OCI-LY1 (cell line): ENCODE measurements around the gene COPS3.
"Not testable (repeated sequence)": the region's sequence is repeated elsewhere in the genome, so short reads cannot be mapped to it uniquely, and the experiment has no call there.

Experiments
- H2AFZ ChIP-seq: fragments of 200-600 bp; sonication (generic), shearing (Covaris generic); 2 replicates; pipeline ENCODE4 v1.6.0; 2014; ENCODE audit warnings: antibody characterized with exemption, mild to moderate bottlenecking, low read length
- H3F3A ChIP-seq: fragments of 200-600 bp; sonication (generic), shearing (Covaris generic); 2 replicates; pipeline ENCODE4 v1.6.0; 2014; ENCODE audit warnings: mild to moderate bottlenecking, antibody characterized with exemption, low read length, moderate library complexity; ENCODE audit not compliant: insufficient read depth
- H3K27ac ChIP-seq: fragments of 200-600 bp; sonication (generic); 2 replicates; pipeline ENCODE4 v1.5.1; 2014; ENCODE audit warnings: low read length, mixed run types, mild to moderate bottlenecking, low read depth; ENCODE audit not compliant: poor library complexity, severe bottlenecking
- H3K27me3 ChIP-seq: fragments of 200-600 bp; sonication (generic); 2 replicates; pipeline ENCODE4 v1.6.0; 2014; ENCODE audit warnings: antibody characterized with exemption, mild to moderate bottlenecking, low read length, moderate library complexity; ENCODE audit not compliant: insufficient read depth
- H3K36me3 ChIP-seq: fragments of 200-600 bp; sonication (generic); 2 replicates; pipeline ENCODE4 v1.6.1; 2014; ENCODE audit warnings: mild to moderate bottlenecking, antibody characterized with exemption, low read length, moderate library complexity, mixed read lengths; ENCODE audit not compliant: insufficient read depth
- H3K4me1 ChIP-seq: fragments of 200-600 bp; sonication (generic); 2 replicates; pipeline ENCODE4 v1.5.1; 2014; ENCODE audit warnings: mild to moderate bottlenecking, low read length, moderate library complexity; ENCODE audit not compliant: insufficient read depth, severe bottlenecking
- H3K4me2 ChIP-seq: fragments of 200-600 bp; sonication (generic), shearing (Covaris generic); 2 replicates; pipeline ENCODE4 v1.6.1; 2014; ENCODE audit warnings: low read length
- H3K4me3 ChIP-seq: fragments of 200-600 bp; sonication (generic); 2 replicates; pipeline ENCODE4 v1.5.1; 2014; ENCODE audit warnings: low read length, low read depth, mild to moderate bottlenecking, mixed read lengths; ENCODE audit not compliant: poor library complexity, severe bottlenecking
- H3K79me2 ChIP-seq: fragments of 200-600 bp; shearing (Covaris generic); 2 replicates; pipeline ENCODE4 v1.6.1; 2016; ENCODE audit warnings: mixed run types, low read length, mixed read lengths; ENCODE audit not compliant: insufficient read depth
- H3K9ac ChIP-seq: fragments of 200-600 bp; sonication (generic), shearing (Covaris generic); 2 replicates; pipeline ENCODE4 v1.6.1; 2014; ENCODE audit warnings: mild to moderate bottlenecking, low read length, mixed read lengths
- H3K9me2 ChIP-seq: fragments of 200-600 bp; sonication (generic), shearing (Covaris generic); 2 replicates; pipeline ENCODE4 v1.6.1; 2014; ENCODE audit warnings: low read depth, mild to moderate bottlenecking, low read length, mixed read lengths
- H3K9me3 ChIP-seq: fragments of 200-600 bp; shearing (Covaris generic); 2 replicates; pipeline ENCODE4 v1.6.1; 2014; ENCODE audit warnings: low read length, mixed read lengths
- H4K20me1 ChIP-seq: fragments of 200-600 bp; sonication (generic), shearing (Covaris generic); 2 replicates; pipeline ENCODE4 v1.6.0; 2016; ENCODE audit warnings: mild to moderate bottlenecking, low read length; ENCODE audit not compliant: insufficient read depth
- EZH2 ChIP-seq: fragments of 200-600 bp; sonication (generic), shearing (Covaris generic); IDR thresholded peaks from 2 replicates; pipeline ENCODE4 v1.8.0; 2017; ENCODE audit warnings: borderline replicate concordance, mixed run types, mild to moderate bottlenecking, antibody characterized with exemption, low read length, moderate library complexity, mixed read lengths
- TF ChIP-seq, protein P1 (sequence below): fragments of 200-600 bp; sonication (generic), shearing (Covaris generic); IDR thresholded peaks from 2 replicates; pipeline ENCODE4 v1.5.1; 2017; ENCODE audit warnings: mild to moderate bottlenecking, antibody characterized with exemption, low read length, moderate library complexity, mixed read lengths

The COPS3 gene

DNA sequence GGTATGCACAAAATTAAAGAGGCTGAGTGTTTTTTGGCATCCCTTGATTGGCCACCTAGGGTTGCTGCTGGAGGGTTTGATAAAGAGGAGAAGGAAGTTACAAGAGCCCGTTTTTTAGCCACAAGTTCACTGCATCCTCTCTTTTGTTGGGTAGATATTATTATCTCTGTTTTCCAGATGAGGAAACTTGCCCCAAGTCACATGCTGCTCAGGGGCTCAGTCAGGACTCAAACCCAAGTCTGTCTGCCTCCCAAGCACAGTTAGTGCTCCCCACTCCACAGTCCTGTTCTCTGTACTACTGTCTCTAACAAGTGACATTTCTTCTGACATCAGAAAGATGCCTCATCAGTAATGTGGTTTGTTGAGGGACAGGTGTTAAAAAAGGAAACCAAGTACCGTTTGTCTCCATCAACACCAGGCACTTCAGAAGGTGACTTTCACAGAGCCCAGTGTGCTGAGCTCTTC, 23.5 kb upstream of the COPS3 start:
- no peaks in the 10 kb centered on the region for H3K9me3 ChIP-seq
- H2AFZ ChIP-seq = no peak overlapping the region
- TF ChIP-seq, protein P1, sequence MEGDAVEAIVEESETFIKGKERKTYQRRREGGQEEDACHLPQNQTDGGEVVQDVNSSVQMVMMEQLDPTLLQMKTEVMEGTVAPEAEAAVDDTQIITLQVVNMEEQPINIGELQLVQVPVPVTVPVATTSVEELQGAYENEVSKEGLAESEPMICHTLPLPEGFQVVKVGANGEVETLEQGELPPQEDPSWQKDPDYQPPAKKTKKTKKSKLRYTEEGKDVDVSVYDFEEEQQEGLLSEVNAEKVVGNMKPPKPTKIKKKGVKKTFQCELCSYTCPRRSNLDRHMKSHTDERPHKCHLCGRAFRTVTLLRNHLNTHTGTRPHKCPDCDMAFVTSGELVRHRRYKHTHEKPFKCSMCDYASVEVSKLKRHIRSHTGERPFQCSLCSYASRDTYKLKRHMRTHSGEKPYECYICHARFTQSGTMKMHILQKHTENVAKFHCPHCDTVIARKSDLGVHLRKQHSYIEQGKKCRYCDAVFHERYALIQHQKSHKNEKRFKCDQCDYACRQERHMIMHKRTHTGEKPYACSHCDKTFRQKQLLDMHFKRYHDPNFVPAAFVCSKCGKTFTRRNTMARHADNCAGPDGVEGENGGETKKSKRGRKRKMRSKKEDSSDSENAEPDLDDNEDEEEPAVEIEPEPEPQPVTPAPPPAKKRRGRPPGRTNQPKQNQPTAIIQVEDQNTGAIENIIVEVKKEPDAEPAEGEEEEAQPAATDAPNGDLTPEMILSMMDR = no peak
- no peak for TF ChIP-seq EZH2
- H3K27ac ChIP-seq = peak overlapping the region; percentile 89
- peaks cover 11% of the 10 kb centered on the region for H3K36me3 ChIP-seq
- H3K4me3 ChIP-seq = peak overlapping the region; percentile 97
- H4K20me1 ChIP-seq = no peaks in the 10 kb centered on the region
- peak overlapping the region; percentile 84 for H3K9ac ChIP-seq
- peaks cover 47% of the 10 kb centered on the region for H3K4me1 ChIP-seq
- peaks cover 6% of the 10 kb centered on the region; the same call in 1 of the 2 replicates for H3F3A ChIP-seq
- peak overlapping the region; percentile 99 for H3K4me2 ChIP-seq
- H3K27me3 ChIP-seq = no peaks in the 10 kb centered on the region
- H3K79me2 ChIP-seq = no peaks in the 10 kb centered on the region
- no peaks in the 10 kb centered on the region for H3K9me2 ChIP-seq

DNA sequence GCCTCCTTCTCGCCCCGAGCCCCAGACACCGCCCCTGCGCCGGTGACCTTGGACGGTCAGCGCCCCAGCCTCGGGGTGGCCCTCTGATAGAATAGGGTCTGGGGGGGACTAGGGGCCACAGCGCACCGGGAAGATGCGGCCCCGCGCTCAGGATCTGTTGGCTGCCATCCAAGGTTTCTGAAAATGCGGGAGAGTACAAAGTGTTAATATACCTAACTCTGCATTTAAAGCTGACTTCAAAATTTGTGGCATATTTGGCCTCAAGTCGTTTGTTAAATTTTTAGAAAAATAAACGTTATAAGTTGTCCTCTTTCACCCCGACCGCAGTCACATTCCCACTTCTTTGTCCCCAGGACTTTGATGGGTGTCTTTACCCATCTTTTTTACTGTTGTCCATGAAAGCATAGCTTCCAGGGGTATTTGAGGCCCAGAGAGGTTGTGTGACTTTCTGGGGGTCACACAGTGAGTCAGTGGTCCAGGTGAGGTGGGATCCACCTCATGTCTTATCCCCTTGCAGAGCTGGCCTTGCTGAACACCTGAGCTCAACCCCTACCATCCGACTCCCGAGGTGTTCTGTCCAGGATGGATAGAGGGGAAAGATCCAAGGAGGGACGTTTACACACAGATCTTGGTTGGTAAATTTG, 22.9 kb upstream of the COPS3 start:
- peak overlapping the region; percentile 89 for H3K27ac ChIP-seq
- no peaks in the 10 kb centered on the region for H3K79me2 ChIP-seq
- H2AFZ ChIP-seq = no peak overlapping the region
- H3K9me3 ChIP-seq = no peaks in the 10 kb centered on the region
- peak overlapping the region; percentile 84 for H3K9ac ChIP-seq
- H3K36me3 ChIP-seq = peaks cover 5% of the 10 kb centered on the region
- H3K4me1 ChIP-seq = peaks cover 47% of the 10 kb centered on the region
- no peaks in the 10 kb centered on the region for H4K20me1 ChIP-seq
- H3K9me2 ChIP-seq = no peaks in the 10 kb centered on the region
- TF ChIP-seq, protein P1 = no peak
- no peak for TF ChIP-seq EZH2
- peaks cover 6% of the 10 kb centered on the region; the same call in 1 of the 2 replicates for H3F3A ChIP-seq
- peak overlapping the region; percentile 99 for H3K4me2 ChIP-seq
- H3K4me3 ChIP-seq = peak overlapping the region; percentile 97
- H3K27me3 ChIP-seq = no peaks in the 10 kb centered on the region

DNA sequence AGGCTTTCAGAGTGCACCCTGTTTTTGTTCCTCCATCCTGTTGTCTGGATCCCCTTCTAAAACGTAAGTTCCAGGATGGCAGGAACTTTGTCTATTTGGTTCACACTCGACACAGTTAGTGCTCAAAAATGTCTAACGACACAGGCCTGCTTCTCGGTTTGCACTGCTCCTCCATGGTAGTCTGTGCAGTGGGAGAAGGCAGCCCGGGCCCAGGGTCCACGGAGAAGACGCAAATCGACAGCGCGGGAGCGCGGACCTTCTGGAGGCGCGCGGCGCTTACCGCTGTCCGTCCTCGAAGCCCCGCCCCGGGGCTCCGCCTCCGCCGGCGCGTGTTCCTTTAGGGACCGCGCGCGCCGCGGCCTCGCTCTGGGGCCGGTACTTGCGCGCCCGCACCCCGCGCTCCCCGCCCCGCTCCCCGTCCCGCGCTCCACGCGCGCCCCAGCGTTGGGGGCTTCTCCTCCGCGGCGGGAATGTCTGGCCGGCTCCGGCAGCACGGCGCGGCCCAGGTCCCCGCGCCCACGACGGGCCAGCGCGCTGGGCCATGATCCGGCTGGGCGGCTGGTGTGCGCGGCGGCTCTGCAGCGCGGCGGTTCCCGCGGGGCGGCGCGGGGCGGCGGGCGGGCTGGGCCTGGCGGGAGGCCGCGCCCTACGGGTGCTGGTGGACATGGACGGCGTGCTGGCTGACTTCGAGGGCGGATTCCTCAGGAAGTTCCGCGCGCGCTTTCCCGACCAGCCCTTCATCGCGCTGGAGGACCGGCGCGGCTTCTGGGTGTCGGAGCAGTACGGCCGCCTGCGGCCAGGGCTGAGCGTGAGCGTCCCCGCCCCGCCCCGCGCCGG, 22.2 kb upstream of the COPS3 start, which contains the start of gene NT5M:
TSS of gene NT5M (plus strand) at position 364 of the 837 bp plus-strand sequence. CDS start at position 542, 178 bp downstream.
- Histone ChIP-seq H3K36me3 (no peaks in the 10 kb centered on the region), H3F3A (peaks cover 6% of the 10 kb centered on the region; the same call in 1 of the 2 replicates), H3K9ac (peak within 1 kb of the TSS; percentile 84), H2AFZ (peak within 1 kb of the TSS; percentile 67), H3K79me2 (no peaks in the 10 kb centered on the region), H3K27ac (peak within 1 kb of the TSS; percentile 89), H3K4me3 (peak within 1 kb of the TSS; percentile 97), H3K9me3 (no peaks in the 10 kb centered on the region), H4K20me1 (no peaks in the 10 kb centered on the region), H3K9me2 (no peaks in the 10 kb centered on the region), H3K27me3 (no peaks in the 10 kb centered on the region), H3K4me2 (peak within 1 kb of the TSS; percentile 99), H3K4me1 (peaks cover 47% of the 10 kb centered on the region)
- no peak for TF ChIP-seq EZH2
- TF ChIP-seq, protein P1 = no peak

DNA sequence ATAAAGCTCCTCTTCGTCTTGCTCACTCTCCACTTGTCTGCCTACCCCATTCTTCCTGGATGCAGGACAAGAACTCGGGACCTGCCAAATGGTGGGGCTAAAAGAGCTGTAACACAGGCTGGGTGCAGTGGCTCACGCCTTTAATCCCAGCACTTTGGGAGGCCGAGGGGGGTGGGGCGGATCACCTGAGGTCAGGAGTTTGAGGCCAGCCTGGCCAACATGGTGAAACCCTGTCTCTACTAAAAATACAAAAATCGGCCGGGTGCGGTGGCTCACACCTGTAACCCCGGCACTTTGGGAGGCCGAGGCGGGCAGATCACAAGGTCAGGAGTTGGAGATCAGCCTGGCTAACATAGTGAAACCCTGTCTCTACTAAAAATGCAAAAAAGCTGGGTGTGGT, 20.6 kb upstream of the COPS3 start:
- H3K36me3 ChIP-seq, H3K27me3 ChIP-seq, H3K79me2 ChIP-seq, H4K20me1 ChIP-seq, H3K9me3 ChIP-seq, H3K9me2 ChIP-seq, H3K4me2 ChIP-seq, H2AFZ ChIP-seq, H3F3A ChIP-seq, H3K9ac ChIP-seq, H3K4me3 ChIP-seq: not testable (repeated sequence)
- peak overlapping the region; percentile 48 for H3K27ac ChIP-seq
- H3K4me1 ChIP-seq = peaks cover 47% of the 10 kb centered on the region
